HEK293T (cell line): ENCODE measurements around the gene C6orf15.
A peak's percentile ranks its signal among the peaks of the same experiment; 100 is the strongest.

Experiments used
- CTCF ChIA-PET: fragments of 350-600 bp; formaldehyde crosslinking; extraction: SDS; loops from one replicate; lab custom pipeline; 2021; ENCODE audit warnings: antibody characterized with exemption, inconsistent platforms; lab: Yijun Ruan, JAX
- POLR2A ChIA-PET: fragments of 350-600 bp; formaldehyde crosslinking; extraction: SDS; loops from one replicate; lab custom pipeline; 2020; ENCODE audit warnings: antibody characterized with exemption, inconsistent platforms; lab: Yijun Ruan, JAX
- DNase-seq: peaks from one replicate; pipeline ENCODE4 v3.0.0; 2012; ENCODE audit warnings: mixed read lengths; ENCODE audit errors: extremely low spot score
- ARNT ChIP-seq: fragments of 450-650 bp; IDR thresholded peaks from 2 replicates; pipeline ENCODE4 v1.6.1; 2017; ENCODE audit warnings: mild to moderate bottlenecking
- BHLHE40 ChIP-seq: fragments of 450-650 bp; IDR thresholded peaks from 2 replicates; pipeline ENCODE4 v1.6.1; 2016; ENCODE audit warnings: mild to moderate bottlenecking, moderate library complexity, borderline replicate concordance
- CTBP1 ChIP-seq: fragments of 450-650 bp; IDR thresholded peaks from 2 replicates; pipeline ENCODE4 v1.6.1; 2016; ENCODE audit warnings: borderline replicate concordance
- ELF4 ChIP-seq: fragments of 450-650 bp; IDR thresholded peaks from 2 replicates; pipeline ENCODE4 v1.6.1; 2017; ENCODE audit warnings: antibody characterized with exemption
- FOXA1 ChIP-seq: fragments of 450-650 bp; IDR thresholded peaks from 2 replicates; pipeline ENCODE4 v1.6.1; 2016; ENCODE audit warnings: mild to moderate bottlenecking
- FOXK2 ChIP-seq: fragments of 450-650 bp; IDR thresholded peaks from 2 replicates; pipeline ENCODE4 v1.6.1; 2016; ENCODE audit warnings: mild to moderate bottlenecking
- FOXM1 ChIP-seq: fragments of 450-650 bp; IDR thresholded peaks from 2 replicates; pipeline ENCODE4 v1.6.1; 2017; ENCODE audit warnings: mild to moderate bottlenecking, borderline replicate concordance
- HDGF ChIP-seq: fragments of 450-650 bp; IDR thresholded peaks from 2 replicates; pipeline ENCODE4 v1.6.1; 2017; ENCODE audit warnings: antibody characterized with exemption, borderline replicate concordance
- L3MBTL2 ChIP-seq: fragments of 450-650 bp; conservative IDR thresholded peaks from 2 replicates; pipeline ENCODE4 v1.6.1; 2016; ENCODE audit warnings: mild to moderate bottlenecking
- LEF1 ChIP-seq: fragments of 450-650 bp; IDR thresholded peaks from 2 replicates; pipeline ENCODE4 v1.6.1; 2017; ENCODE audit warnings: mild to moderate bottlenecking, borderline replicate concordance
- NFRKB ChIP-seq: fragments of 450-650 bp; IDR thresholded peaks from 2 replicates; pipeline ENCODE4 v1.6.1; 2016; ENCODE audit warnings: mild to moderate bottlenecking, moderate library complexity
- PKNOX1 ChIP-seq: fragments of 450-650 bp; IDR thresholded peaks from 2 replicates; pipeline ENCODE4 v1.6.1; 2016
- SP1 ChIP-seq: fragments of 450-650 bp; IDR thresholded peaks from 2 replicates; pipeline ENCODE4 v1.6.1; 2017
- SUZ12 ChIP-seq: fragments of 450-650 bp; IDR thresholded peaks from 2 replicates; pipeline ENCODE4 v1.6.1; 2016; ENCODE audit warnings: mild to moderate bottlenecking
- TARDBP ChIP-seq: fragments of 450-650 bp; IDR thresholded peaks from 2 replicates; pipeline ENCODE4 v1.6.1; 2016
- ZNF384 ChIP-seq: fragments of 450-650 bp; IDR thresholded peaks from 2 replicates; pipeline ENCODE4 v1.6.1; 2016

C6orf15 gene

DNA sequence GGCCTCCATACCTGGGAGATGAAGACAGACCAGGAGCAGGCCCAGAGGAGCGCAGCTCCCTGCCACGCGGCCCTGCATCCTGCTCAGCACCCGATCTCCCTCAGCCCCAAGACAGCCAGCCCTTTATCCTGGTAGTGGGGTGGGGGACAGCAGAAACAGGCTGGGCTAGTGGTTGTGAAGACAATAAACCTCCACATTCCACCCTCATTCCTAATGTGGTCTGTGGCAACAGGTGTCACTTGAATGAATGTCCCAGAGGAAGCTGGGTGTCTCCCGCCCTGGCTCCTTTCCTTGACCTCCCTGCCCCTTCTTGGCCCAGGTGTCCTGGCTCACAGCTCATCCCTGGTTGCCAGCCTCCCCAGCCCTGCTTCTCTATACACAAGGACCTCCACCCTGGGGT lies at the start of gene C6orf15:
C6orf15 (minus strand) TSS at position 98 of the 400 bp plus-strand sequence; CDS start at position 78, 20 bp downstream.
- CTCF ChIA-PET: no interaction called here
- TF ChIP-seq FOXK2: no peak
- no peak for TF ChIP-seq ZNF384
- no peak for TF ChIP-seq FOXA1
- no peak for TF ChIP-seq TARDBP
- no peak for TF ChIP-seq FOXM1
- no peak for TF ChIP-seq L3MBTL2
- TF ChIP-seq PKNOX1: no peak
- TF ChIP-seq CTBP1: no peak
- TF ChIP-seq BHLHE40: no peak
- TF ChIP-seq ARNT: no peak
- TF ChIP-seq ELF4: no peak
- no peak for TF ChIP-seq SP1
- TF ChIP-seq HDGF: no peak
- TF ChIP-seq LEF1: no peak
- TF ChIP-seq NFRKB: no peak
- DNase-seq: no peak
- POLR2A ChIA-PET: no interaction called here

- ChIA-PET CTCF (no interaction called here), POLR2A (no interaction called here)
- no peak for TF ChIP-seq CTBP1
- TF ChIP-seq FOXK2: no peak
- TF ChIP-seq FOXM1: no peak
- TF ChIP-seq BHLHE40: no peak
- TF ChIP-seq HDGF: no peak
- TF ChIP-seq FOXA1: no peak
- TF ChIP-seq LEF1: no peak
- TF ChIP-seq PKNOX1: no peak
- TF ChIP-seq ZNF384: no peak
- TF ChIP-seq ELF4: no peak
- no peak for TF ChIP-seq SUZ12
- TF ChIP-seq L3MBTL2: no peak
- TF ChIP-seq TARDBP: no peak
- no peak for TF ChIP-seq NFRKB
- TF ChIP-seq ARNT: no peak
- no peak for TF ChIP-seq SP1
- no peak for DNase-seq
These were observed 49.1 kb upstream of the C6orf15 start for GRCh38 chr6:31161216-31162126.

DNA sequence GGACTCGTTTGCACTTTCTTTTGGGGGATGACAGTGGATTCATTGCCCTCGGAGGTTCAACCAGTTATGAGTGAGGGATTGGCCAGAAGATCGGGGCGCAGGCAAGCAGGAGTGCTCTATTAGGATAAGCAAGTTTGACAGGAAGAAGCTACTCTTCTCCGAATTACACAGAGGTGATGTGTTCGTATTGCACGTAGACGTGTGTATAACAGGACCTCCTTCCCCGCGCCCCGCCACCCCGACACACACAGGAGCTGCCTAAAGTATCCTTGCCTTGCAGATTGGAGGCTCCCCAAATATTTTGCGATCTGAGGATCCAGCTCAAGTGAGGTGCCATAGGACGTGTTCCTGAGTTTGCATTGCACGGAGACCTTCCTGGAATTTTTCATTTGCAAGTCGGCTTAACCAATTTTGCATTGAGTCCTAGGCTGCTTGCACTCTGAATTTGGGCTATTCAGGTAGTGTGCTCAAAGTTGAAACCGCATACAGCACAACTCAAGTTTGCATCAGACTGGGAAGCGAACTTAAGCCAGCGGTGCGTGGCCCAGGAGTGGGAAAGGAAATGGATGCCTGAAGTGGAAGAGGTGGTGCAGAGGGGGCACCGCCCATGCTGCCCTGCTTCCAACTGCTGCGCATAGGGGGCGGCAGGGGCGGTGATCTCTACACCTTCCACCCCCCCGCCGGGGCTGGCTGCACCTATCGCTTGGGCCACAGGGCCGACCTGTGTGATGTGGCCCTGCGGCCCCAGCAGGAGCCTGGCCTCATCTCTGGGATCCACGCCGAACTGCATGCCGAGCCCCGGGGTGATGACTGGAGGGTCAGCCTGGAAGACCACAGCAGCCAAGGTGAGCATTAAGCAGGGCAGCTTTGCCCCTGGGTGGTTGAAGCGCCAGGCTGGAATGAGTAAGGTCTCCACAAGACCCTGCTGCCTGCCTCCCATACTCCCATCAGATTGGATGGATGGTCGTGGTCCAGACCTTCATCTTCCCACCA lies 46.8 kb upstream of the C6orf15 start:
- ChIA-PET POLR2A (interaction anchor here (0.6 to 2.4 kb wide), 17 partner anchors 9 to 601 kb away, joined by 3 to 14 read pairs (median 4); partner anchors contain the start of gene PSORS1C2), CTCF (interaction anchor here (0.7 to 1.5 kb wide), 3 partner anchors 11 to 207 kb away, joined by 3 to 6 read pairs (median 4); no protein-coding TSS in a partner anchor)
- TF ChIP-seq L3MBTL2 (no peak), HDGF (peak; percentile 32; the same call in 1 of the 2 replicates), ZNF384 (no peak), SP1 (no peak), SUZ12 (no peak), FOXM1 (no peak), ELF4 (no peak), FOXA1 (no peak)
- peak; percentile 41 for DNase-seq

GRCh38 chr6:31158140-31158862 lies 45.9 kb upstream of the C6orf15 start, which contains the start of gene TCF19:
TSS of gene TCF19 (plus strand) at chr6:31158589. CDS start at chr6:31159470, 881 bp downstream.
- POLR2A ChIA-PET: interaction anchor here (0.8 to 2.4 kb wide), 16 partner anchors 8 to 601 kb away, joined by 3 to 14 read pairs (median 4); partner anchors contain the start of gene PSORS1C2
- peak; percentile 100 for DNase-seq
- CTCF ChIA-PET: interaction anchor here (0.7 to 0.8 kb wide), 2 partner anchors 10 to 25 kb away, joined by 4 to 6 read pairs; no protein-coding TSS in a partner anchor
- TF ChIP-seq PKNOX1 (peak; percentile 30; the same call in 1 of the 2 replicates), ELF4 (no peak), L3MBTL2 (peak; percentile 51; the same call in 1 of the 2 replicates), SUZ12 (no peak)
